CD4-positive, alpha-beta T cell treated with Interleukin-2 at 100 ng/mL for 4 hours (primary cell): ENCODE results near the gene LCOR.

Source experiments
- DNase-seq: peaks from one replicate; pipeline ENCODE4 v3.0.0-alpha.2; 2020; ENCODE audit warnings: low spot score

The LCOR gene

GRCh38 chr10:96987141-96987841 lies 155.2 kb downstream of the LCOR start:
- no peak for DNase-seq

GRCh38 chr10:96987842-96988175 lies 155.7 kb downstream of the LCOR start:
- no peak for DNase-seq

GRCh38 chr10:96988426-96988825 lies 156.3 kb downstream of the LCOR start:
- DNase-seq, result no peak

GRCh38 chr10:96991313-96991841 lies 159.3 kb downstream of the LCOR start:
- DNase-seq, result no peak

GRCh38 chr10:96992721-96993120 lies 160.6 kb downstream of the LCOR start:
- DNase-seq, result no peak

GRCh38 chr10:96995851-96996250 lies 163.8 kb downstream of the LCOR start:
- DNase-seq, result no peak

- DNase-seq, result no peak
Observed at GRCh38 chr10:96996275-96996965, 164.3 kb downstream of the LCOR start.

GRCh38 chr10:96998329-96998888 lies 166.3 kb downstream of the LCOR start:
- DNase-seq, result no peak

- DNase-seq, result no peak
Observed at GRCh38 chr10:96999337-96999736, 167.2 kb downstream of the LCOR start.

- DNase-seq, result no peak
Observed at GRCh38 chr10:96999987-97000386, 167.9 kb downstream of the LCOR start.

GRCh38 chr10:97000487-97001182 lies 168.5 kb downstream of the LCOR start:
- no peak for DNase-seq

GRCh38 chr10:97001183-97001991 lies 169.3 kb downstream of the LCOR start:
- no peak for DNase-seq

GRCh38 chr10:97002670-97003069 lies 170.6 kb downstream of the LCOR start:
- DNase-seq, result no peak

GRCh38 chr10:97003151-97003803 lies 171.2 kb downstream of the LCOR start:
- no peak for DNase-seq

- DNase-seq, result no peak
Observed at GRCh38 chr10:97003804-97004201, 171.7 kb downstream of the LCOR start.

- no peak for DNase-seq
Observed at GRCh38 chr10:97004591-97004990, 172.5 kb downstream of the LCOR start.

GRCh38 chr10:97005349-97005748 lies 173.3 kb downstream of the LCOR start:
- no peak for DNase-seq

- DNase-seq, result no peak
Observed at GRCh38 chr10:97006364-97006763, 174.3 kb downstream of the LCOR start.

GRCh38 chr10:97007417-97007816 lies 175.3 kb downstream of the LCOR start:
- DNase-seq, result no peak

- no peak for DNase-seq
Observed at GRCh38 chr10:97010695-97011206, 178.7 kb downstream of the LCOR start.

GRCh38 chr10:97011397-97011796 lies 179.3 kb downstream of the LCOR start:
- no peak for DNase-seq
